GM11168 (cell line): ENCODE measurements around the gene KLKB1.

ENCODE experiments used
- in situ Hi-C: fragments of 300-500 bp; cut with MboI; formaldehyde crosslinking; loops from one replicate; pipeline ENCODE4 v1.12.0; 2022; ENCODE audit warnings: low sequenced_read_pairs; ENCODE audit not compliant: unreplicated experiment

The KLKB1 gene

DNA sequence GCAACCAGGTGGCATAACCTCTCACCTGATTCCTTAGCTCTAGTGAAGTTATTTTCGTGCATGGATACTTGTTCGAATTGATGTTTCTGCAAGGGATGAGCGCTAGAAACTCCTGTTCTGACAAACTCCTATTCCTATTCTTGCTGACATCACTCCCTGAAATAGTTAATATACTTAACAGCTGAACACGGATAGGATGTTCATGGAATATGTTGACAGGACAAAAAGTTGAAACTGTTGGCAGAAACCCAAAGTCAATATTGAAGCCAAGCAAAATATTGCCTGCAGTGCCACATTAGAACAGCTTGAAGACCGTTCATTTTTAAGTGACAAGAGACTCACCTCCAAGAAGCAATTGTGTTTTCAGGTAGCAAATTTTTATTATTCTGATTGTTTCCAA lies at the start of gene KLKB1:
KLKB1 (plus strand) TSS at position 287 of the 400 bp plus-strand sequence. CDS start 689 bp downstream, outside the sequence.
- in situ Hi-C loops: no loop called here

DNA sequence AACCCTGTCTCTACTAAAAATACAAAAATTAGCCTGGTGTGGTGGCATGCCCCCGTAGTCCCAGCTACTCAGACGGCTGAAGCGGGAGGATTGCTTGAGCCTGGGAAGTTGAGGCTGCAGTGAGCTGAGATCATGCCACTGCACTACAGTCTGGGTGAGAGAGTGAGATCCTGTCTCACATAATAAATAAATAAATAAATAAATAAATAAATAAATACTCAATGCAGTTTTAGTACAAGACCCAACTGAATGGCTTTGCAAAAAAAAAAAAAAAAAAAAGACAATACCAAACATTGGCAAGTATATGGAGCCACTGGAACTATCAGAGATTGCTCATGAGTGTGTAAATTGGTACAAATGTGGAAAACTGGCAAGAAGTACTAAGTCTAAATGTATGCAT lies 39.2 kb upstream of the KLKB1 start:
- in situ Hi-C loops: no loop called here

GRCh38 chr4:186189656-186190055 lies 37.7 kb upstream of the KLKB1 start:
- in situ Hi-C loops: no loop called here

- in situ Hi-C loops: no loop called here
Observed at GRCh38 chr4:186190581-186191199, 36.6 kb upstream of the KLKB1 start.

- in situ Hi-C loops: no loop called here
Observed at GRCh38 chr4:186191200-186192065, 35.9 kb upstream of the KLKB1 start, which contains the start of gene CYP4V2. CYP4V2 (plus strand) TSS chr4:186191567; CDS start chr4:186191824, 257 bp downstream.

DNA sequence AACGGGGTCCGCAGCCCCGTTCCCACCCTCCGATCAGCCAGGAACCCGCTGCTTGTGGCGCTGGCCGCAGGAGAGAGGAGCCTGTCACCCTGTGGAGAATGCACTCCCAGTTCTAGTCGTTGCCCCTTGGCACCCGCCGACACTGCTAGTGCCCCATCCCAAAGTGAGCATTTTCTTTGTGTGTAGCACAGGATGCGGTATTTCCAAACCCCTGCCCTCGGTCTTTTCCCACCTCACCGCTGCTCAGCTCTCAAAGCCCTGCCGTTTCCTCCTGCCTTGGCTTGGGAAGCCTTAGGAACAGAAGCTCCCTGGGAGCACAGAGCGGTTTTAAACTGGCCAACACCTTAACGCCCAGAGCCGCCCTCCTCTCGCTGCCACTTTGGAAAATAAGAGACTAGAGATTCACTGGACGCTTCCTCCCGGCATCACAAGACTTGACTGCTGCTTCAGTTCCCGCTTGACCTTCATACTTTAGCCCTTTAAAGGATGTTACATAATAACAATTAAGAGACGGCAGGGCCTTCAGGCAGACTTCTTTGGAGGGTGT lies 35.2 kb upstream of the KLKB1 start:
- in situ Hi-C loops: no loop called here

GRCh38 chr4:186193851-186194250 lies 33.5 kb upstream of the KLKB1 start:
- in situ Hi-C loops: no loop called here

DNA sequence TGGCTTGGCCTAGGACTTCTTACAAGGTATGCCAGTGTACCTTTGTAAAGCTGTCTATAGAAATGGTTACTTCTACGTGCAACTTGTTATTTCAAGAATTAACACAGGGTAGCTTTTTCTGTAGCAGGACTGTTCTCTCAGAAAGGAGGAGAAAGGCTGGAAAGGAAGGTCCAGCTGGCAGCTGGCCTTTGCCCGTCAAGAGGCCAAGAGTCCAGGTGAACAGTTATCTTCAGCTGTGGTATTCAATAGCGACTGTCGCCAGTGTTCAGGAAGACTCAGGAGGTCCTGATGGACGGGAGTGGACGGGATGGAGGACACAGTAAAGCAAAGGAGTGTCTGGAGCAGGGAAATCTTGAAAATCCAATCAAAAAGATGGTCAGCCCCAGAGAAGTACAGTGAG lies 31.2 kb upstream of the KLKB1 start:
- in situ Hi-C loops: no loop called here

DNA sequence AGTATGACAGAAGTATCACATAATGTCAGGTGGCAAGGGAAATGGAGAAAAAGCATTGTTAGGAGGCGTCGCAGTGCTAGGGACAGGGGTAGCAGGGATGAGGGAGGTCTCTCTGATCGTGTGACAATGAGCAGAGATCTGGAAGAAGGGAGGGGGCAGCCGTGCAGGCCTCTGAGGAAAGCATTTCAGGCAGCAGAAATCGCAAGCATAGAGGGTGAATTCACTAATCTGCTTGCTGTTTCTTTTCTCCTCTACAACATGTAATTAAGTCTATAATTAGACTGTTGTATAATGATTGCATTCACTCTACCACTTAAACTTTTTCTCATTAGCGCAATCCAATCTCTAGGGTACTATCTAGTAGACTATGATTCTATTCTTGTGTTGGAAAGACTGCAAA lies 26.8 kb upstream of the KLKB1 start:
- in situ Hi-C loops: no loop called here

DNA sequence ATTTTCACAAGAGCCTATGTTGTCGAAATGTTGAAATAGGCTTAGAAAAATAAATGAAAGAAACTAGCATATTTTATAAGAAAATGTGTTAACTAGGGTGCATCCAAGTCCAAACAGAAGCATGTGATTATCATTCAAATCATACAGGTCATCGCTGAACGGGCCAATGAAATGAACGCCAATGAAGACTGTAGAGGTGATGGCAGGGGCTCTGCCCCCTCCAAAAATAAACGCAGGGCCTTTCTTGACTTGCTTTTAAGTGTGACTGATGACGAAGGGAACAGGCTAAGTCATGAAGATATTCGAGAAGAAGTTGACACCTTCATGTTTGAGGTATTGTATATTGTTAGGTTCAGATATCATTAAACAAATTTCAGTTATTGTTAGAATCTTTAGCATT lies 26.3 kb upstream of the KLKB1 start:
- in situ Hi-C loops: no loop called here

DNA sequence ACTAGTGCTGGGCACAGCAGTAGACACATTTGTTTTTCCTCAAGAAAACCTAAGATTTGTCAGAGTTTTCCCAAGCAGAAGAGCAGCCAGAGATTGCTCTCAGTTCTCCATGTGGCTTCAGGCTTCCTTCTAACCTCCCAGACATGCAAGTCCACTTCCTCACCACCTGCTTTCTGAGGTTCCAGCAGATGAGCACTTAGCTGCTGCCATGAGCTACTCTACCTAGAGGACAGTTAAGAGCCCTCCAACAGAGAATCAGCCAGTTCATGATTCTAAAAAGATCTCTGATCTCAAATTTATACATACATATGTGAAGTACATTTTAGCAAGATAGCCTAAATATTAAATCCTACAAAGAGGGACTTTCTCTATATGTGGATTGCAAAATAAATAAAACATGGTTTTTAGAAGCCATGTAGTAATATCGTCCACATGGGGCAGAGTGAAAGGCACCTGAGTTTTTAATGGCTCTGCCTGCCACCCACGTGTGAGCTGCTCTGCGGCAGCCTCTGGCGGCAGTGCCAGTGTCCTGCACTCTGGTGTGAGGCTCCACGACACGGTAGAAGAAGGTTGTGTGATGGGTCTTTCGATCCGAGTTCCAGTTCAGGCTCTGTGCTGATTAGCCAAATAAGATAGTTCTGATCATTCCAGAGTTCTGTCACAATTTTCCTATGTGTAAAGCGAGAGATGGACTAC lies 25.6 kb upstream of the KLKB1 start:
- in situ Hi-C loops: no loop called here

- in situ Hi-C loops: no loop called here
Observed at GRCh38 chr4:186202490-186203140, 24.7 kb upstream of the KLKB1 start.

DNA sequence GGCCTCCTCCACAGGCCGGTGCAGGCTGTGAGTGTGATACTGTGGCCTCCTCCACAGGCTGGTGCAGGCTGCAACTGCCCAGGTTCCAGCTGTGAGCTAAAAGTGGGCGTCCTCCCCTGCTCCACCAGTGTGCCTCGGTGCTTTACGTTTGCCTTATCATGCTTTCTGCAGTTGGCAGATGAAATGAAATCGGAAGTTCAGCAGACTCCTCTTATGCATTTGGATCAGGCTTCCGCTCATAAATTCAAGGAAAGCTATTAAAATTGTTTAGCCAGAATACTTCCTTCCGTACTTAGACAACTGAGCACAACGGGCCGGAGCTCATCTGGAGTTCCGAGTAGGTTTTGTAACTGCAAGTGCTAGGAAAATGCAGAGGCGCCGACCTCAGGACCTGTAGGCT lies 23.9 kb upstream of the KLKB1 start:
- in situ Hi-C loops: no loop called here

DNA sequence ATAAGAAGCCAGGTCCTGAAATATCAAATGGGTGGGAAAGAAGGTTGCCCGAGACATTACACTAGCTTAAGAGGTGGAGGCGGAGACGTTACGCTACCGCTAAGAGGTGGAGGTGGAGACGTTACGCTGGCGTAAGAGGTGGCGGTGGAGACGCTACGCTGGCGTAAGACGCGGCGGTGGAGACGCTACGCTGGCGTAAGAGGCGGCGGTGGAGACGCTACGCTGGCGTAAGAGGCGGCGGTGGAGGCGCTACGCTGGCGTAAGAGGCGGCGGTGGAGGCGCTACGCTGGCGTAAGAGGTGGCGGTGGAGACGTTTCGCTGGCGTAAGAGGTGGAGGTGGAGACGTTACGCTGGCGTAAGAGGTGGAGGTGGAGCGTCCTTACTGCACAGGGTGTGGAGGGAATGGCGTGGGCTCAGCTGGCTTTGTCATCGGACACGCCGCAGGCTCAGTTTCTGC lies 23.2 kb upstream of the KLKB1 start:
- in situ Hi-C loops: no loop called here

DNA sequence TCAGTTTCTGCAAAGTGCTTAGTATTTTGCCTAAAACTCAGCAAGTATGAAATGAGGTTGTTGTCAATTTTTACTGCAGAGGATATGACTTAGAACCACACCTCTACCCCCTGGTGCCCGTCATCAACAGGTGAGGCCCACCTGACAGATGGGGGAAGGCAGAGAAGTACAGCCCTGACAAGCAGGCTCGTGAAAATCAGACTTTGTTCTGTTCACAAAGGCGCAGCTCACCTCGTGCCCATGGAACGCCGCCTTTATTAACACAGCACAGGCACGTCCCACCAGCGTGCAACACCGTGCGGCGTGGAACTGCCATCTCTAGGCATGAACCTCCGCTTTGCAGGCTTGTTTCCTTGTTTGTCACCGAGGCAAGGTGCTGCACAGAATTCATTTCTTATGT lies 22.6 kb upstream of the KLKB1 start:
- in situ Hi-C loops: no loop called here

DNA sequence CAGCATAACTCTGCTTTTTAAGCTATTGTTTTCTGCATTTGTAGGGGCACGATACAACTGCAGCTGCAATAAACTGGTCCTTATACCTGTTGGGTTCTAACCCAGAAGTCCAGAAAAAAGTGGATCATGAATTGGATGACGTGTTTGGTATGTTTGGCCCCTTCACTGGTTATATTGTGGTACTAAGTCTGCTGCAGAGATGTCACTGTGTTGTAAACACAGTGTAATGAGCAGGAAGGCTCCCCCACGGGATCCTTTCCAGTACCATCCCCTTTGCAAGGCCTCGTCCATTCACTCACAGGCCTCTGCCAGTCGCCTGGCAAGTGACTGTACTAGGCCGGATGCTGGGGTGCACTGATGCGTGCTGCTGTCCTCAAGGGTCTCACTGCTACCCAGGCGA lies 22.2 kb upstream of the KLKB1 start:
- in situ Hi-C loops: no loop called here

GRCh38 chr4:186216465-186217024 lies 10.8 kb upstream of the KLKB1 start:
- in situ Hi-C loops: no loop called here

DNA sequence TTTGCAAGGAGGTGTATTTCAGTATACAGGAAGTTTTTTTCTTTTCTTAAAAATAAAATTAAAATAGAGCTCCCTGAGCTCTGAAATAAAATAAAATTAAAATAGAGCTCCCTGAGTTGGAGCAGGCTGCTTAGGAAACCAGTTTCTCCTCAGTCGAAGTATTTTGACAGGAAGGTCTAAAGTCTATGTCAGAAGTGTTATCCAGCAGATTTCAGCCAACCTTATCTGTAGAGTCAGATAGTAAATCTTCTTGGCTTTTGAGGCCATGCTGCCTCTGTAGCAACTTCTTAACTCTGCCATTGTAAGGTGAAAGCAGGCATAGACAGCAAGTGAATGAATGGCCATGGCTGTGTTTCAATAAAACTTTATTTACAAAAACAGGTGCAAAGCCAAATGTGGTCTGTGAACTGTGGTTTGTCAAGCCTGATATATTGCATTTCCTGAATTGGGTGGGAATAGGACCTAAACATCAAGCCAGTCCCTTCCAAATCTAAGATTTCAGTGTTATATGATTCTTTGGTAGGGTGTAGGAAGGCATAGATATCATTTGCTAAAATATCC lies 9.5 kb upstream of the KLKB1 start:
- in situ Hi-C loops: no loop called here

DNA sequence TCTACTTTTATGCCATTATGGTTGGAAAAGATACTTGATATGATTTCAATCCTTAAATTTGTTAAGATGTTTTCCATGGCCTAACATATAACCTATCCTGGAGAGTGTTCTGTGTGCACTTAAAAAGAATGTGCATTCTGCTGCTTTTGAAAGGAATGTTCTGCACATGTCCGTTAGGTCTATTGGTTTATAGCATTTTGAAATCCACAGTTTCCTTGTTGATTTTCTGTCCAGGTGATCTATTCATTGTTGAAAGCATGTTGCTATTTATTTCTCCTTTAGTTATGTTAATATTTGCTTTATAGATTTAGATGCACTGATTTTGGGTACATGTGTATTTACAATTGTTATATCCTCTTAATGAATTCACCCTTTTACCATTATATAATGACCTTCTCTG lies 5.7 kb upstream of the KLKB1 start:
- in situ Hi-C loops: no loop called here

DNA sequence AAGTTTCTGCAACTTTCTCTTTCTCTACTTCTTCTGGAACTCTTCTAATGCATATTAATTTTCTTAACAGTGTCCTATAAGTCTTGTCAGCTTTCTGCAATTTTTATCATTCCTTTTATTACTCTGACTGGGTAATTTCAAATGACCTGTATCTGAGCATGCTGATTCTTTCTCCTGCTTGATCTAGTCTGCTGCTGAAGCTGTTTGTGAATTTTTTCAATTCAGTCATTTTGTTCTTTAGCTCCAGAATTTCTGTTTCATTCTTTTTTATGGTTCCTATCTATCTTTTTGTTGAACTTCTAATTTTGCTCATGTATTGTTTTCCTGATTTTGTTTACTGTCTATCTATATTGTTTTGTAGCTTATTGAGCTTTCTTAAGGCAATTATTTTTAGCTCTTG lies 1.5 kb upstream of the KLKB1 start:
- in situ Hi-C loops: no loop called here
